T-helper 1 cell treated with Interleukin-12 subunit alpha and Interleukin-12 subunit beta and Interleukin-4 antibody, amounts not matched to agents 30 ng/mL and 1 ng/mL, for 36 hours (primary cell): ENCODE results near the gene EIF1AD. TPM values are rescaled to one million over a fixed set of nuclear protein-coding genes. Genes with fewer than 3 reads are reported as not detected.

Experiments
- intact Hi-C: fragments of 100-400 bp; cut with micrococcal nuclease; formaldehyde crosslinking; loops from one replicate; pipeline ENCODE4 v1.15.1; 2024
- total RNA-seq: library from RNA; stranded (reverse); gene quantifications from 2 replicates; pipeline ENCODE4 v1.2.3, GENCODE V29; 2022

Gene EIF1AD
- total RNA-seq, 1 donor from 2014 or later: 48.8 TPM

DNA sequence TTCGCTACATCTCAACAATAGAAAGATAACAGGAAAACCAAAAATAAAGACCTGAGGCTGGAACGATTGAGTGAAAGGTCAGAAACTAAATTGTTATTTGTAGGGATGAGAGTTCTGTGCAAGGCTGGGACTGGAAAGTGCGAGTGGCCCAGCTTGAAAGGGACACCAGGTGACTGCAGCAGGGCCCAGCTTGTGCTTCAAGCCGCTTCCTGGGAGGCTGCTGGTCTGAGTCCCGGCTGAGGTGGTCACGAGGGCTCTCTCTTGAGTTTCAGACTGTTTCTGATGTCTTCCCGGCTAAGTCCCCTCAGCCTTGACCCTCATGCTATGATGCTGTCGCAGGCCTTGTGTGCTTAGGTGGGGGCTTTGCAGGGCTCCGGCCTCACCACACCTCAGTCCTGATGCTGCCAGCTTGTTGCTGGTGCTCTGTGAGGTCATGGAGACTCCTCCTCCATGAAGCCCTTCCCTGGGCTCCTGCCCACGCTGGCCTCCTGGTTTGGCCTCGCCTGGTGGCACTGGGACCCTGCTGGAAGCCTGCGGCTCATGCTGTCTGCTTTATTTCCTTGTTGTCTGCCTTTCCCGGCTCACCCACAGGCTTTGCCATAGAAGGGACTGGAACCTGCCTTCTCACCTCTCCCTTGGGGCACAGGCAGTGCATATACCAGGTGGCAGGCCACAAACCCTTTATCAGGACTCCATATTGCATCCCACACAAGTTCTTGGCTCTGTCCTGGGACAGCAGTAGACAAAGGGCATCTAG is 4.4 kb upstream of the EIF1AD start:
- intact Hi-C loops: no loop called here

DNA sequence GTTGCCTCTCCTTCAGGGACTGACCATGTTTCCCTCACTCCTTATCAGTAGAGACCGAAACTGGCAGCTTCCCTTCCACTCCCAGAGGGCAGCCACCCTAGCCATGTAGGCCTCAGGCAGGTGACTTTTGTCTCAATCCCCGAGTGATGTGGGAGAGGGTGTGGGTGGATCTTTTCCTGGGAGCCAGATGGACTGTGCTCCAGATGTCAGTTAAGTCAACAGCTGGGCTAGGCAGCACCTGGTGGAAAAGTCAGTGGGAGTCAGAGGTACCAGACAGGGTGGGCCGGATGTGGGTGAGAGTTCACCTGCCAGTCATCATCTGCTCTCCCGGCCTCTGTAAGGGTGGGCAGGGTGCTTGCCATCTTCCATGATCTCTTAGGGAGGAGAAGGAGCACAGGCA is 2.2 kb upstream of the EIF1AD start:
- intact Hi-C loops: no loop called here

DNA sequence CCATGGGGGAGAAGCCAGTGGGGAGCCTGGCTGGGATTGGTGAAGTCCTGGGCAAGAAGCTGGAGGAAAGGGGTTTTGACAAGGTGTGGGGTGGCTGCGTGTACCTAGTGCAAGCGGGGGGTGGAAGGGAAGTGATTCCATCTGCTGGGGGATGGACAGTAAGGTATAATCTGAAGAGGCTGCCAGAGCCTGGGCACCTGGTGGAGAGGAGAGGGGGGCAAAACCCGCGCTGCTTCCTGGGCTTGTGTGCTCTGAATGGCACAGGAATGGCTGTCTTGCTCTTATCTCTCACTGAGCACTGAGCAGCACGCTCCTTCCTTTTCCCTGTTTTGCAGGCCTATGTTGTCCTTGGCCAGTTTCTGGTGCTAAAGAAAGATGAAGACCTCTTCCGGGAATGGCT is 1.3 kb upstream of the EIF1AD start:
- intact Hi-C loops: no loop called here

DNA sequence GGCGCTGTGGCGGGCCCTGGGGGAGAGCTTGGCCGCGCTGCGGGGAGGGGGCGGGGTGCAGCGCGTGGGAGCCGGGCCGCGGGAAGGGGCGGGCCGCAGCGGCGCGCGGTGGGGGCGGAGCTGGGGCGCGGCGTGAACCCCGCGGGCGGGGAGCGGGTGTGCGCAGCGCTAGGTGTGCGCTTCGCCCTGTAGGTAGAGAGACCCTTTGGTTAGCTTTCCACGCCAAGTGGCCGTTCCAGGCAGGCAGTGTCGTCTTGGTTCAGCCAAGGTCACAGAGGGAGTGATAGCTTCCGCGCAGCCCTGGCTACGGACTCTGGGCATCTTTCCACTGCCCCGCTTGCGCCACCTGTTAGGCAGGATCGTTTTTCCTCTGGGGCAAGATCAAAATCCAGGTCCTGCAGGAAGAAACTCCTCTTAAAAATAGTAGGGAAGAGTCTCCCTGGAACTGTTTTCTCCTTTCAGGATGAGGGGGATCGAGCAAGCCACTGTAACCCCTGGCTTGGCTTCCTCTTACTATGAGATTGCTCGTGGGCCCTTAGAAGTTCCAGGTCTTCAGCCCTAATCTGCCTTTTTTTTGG is 780 bp upstream of the EIF1AD start:
- intact Hi-C loops: loop anchor here (1.0 kb wide), 16 partner anchors 13 to 432 kb away; partner anchors contain the start of genes C11orf68, CFL1, DRAP1 and FIBP

DNA sequence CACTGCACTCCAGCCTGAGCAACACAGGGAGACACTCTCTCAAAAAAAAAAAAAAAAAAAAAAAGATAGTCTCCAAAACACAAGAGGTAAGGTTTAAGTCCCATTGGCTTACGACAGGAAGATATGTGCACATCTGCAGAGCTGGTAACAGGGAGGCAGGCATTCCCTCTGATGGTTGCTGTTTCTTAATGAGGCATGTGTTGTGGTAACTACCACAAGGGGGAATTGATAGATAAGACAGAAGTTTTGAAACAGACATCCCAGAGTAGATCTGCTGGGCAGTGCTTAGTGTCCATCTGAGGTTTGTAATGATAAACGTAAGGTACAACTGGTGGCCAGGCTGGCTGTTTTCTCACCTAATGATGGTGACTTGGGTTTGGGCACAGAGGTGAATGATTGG is 4.7 kb downstream of the EIF1AD start:
- intact Hi-C loops: no loop called here

DNA sequence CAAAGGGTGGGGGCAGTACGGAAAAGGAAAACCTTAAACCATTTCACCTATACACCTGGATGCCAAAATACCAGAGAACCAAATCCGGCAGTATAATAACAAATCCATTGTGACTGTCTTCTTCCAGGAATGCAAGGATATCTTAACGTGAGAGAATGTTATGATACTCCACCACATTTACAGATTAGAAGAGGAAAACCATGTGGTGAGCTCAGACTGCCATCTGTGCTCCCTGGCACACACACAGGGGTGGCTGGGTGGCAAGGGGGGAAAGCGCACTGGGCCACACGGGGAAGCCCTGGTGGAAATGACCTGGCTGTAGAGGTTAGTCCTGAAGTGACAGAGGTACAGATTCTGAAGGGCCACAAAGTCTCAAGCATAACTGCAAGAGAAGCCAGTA is 9.9 kb downstream of the EIF1AD start:
- intact Hi-C loops: no loop called here

DNA sequence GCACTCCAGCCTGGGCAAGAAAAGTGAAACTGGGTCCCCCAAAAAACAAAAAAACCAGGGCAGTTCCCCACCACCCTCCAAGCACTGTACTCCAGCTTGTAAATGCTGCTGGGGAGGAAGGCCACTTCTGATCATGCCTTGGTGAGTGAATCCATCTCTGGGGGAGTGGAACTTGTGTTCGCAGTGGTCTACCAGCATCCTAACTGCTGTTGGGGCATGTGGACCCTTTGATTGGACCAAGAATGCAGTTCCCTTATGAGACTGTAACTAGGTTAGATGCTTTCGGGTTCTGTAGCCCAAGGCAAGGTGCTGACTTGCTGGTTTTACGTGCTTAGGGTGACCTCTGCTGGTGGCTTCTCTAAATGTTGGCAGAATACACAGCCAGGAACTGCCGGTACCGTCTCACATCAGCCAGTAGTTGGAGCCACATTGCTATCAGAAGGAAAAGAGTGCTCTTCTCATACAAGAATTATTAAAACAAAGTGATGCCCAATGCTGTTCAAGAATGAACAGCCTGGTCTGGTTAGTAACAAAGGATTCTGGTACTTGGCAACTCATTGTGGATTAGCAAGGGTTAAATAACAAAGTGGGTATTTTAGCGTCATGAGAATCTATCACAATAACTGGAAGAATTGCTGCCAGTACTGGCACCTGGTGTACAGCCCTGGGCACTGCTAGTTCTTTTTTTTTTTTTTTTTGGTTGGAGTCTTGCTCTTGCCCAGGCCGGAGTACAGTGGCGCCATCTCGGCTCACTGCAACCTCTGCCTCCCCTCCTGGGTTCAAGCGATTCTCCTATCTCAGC is 13.0 kb downstream of the EIF1AD start:
- intact Hi-C loops: loop anchor here (1.0 to 5.0 kb wide), 15 partner anchors 13 to 372 kb away; partner anchors contain the start of genes AP5B1, BANF1, C11orf68 and CCDC85B

DNA sequence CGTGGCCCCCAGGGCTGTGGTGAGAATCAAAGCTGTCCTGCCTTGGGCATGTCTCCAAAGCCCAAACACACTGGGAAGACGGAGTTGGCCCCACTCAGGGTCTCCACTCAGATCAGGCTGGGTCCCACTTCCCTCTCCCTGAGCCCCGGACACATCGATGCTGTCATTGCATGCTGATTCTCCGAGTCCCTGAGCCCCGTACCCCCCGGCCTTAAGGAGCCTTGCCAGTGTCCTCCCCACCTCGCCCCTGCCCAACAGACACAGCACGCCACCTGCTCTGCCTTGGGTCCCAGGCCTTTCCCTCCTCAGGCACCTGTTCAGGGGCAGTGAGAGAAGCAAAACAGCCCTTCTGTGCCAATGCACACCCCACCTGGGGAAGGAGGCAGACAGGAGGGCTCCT is 14.6 kb downstream of the EIF1AD start:
- intact Hi-C loops: loop anchor here (5.0 kb wide), 1 partner anchor 370 kb away; the partner anchor contains the start of gene PCNX3

DNA sequence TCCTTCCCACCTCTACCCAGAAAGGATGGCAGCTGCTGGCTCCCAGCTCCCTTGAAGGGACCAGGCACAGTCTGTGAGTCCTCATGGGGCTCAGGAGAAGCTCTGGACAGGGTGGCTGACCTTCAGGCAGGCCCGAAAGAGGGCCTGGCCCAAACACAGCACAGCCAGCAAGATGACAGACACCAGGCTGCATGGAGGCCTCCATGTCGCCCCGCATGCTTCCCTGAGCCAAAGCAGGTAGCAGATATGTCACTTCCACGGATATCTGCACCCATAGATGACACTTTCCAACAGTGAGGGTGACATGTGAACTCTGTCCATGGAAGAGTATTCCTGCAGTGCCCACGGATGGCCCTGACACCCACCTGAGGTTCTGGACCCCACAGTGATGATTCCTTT is 18.4 kb downstream of the EIF1AD start:
- intact Hi-C loops: no loop called here

DNA sequence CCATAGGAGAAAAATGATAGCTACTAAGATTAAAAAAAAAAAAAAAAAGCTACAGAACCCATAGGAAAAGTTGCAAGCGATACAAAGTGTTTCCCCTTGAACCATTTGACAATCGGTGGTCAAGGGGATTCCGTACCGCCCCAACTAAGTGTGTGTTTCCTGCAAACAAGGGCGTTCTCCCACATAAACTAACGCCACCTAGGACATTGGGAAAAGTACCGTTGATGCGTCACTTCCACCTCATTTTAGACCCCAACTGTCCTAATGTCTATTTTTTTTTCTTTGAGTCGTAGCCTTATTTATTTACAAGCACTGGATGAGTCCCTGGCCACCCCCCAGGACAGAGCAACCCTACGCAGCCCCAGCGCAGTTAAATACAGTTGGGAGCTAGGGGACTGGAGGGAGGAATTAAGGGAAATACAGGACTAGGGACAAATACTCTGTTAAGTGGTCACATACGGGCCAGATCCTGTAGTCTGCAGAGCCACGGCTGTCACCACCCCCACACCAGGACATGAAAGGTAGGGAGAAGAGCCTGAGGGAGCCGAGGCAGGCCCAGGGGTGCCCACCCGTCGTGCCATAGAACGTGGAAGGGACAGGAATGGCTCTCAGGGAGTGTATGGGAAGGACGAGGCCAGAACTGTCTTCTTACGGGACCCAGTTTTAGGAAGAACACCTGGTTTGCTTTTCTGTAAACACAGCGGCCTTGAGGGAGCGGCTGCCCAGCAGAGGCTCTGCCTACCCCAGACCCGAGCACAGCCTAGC is 19.0 kb downstream of the EIF1AD start:
- intact Hi-C loops: no loop called here

DNA sequence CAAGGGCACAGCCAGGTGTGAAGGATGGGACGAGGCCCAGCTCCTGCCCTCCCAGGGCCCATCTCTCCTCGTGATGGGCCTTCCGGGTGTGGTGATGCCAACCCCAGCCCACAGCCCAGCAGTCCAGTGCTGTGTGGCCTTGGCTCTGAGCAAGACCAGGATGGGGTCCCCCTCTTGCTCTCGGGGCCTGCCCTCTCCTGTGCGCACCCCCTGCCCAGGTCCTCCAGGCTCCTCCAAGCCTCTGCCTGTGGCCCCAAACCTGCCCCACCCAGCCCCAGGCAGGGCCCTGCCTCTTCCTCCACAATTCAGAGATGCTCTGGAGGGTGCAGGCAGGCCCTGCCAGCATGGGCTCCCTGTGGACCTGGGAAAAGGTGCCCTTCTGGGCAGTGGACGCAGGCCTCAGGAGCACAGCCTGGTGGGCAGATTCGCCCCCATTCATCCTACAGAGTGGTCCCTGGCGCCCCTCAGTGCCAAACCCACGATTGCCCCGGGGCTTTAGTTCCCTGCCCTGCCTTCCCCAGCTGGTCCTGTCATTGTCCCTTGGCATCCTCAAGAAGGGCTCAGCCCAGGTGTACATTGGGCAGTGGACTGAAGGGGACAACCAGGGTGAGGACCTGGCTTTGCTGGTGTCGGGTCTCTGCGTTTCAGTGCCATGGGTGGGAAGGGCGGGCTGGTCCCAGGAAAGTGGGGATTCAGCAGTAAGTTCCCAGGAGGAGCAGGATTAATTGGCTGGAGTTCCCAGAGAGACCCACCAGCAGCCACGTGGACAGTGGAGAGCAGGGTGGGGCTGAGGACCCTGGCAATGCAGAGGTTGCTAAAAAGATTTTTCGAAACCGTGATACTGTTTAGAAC is 19.8 kb downstream of the EIF1AD start:
- intact Hi-C loops: no loop called here

DNA sequence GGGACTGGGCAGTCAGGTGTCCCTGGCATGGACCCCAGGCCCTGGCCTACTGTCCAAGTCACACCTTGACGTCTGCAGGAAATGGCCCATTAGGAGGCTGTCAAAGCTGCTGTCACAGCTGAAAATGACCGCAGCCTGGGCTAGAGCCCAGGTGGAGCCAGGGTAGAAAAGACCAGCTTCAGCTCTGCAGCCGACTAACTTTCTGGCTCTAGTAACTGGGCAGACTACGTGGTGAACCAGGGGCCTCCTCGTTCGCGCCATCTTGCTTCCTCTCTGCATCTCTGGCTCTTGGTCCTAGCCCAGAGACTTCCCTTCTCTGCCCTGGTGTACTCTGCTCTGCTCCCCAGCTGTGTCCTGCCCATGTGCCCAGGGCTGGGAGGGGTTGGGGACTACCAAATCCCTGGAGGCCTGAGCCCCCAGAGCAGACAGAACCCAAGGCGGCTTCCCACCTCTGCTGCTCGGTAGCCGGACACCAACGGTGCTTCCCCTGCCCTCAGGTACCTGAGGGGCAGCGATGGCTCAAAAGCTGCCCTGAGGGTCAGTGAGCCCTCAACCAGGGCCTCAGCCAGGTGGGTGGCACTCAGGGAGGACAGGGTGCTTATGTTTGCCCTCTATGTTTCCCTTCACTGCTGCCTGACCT is 20.7 kb downstream of the EIF1AD start:
- intact Hi-C loops: no loop called here

DNA sequence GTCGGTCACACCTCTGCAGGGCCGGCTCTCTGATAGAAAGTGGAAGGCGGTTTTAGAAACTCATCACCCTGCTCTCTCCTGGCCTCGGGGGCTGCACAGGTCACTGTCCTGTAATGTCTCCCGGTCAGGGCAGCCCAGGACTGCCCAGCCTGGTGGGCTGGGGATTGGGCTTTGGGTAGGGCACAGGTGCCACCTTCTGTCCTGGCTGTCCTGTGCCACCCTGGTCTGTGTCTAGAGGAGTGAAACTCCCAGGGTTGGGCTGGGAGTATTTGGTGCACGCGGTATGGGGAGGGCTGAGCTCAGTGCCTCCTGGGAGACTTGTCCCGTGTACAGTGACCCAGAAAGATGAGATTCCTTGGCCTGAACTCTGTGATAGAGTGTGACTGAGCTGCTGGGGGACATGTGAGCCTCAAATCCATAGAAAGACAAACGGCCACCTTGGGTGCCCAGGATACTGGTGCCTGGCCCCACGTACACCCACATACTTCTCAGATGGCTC is 22.6 kb downstream of the EIF1AD start:
- intact Hi-C loops: no loop called here

DNA sequence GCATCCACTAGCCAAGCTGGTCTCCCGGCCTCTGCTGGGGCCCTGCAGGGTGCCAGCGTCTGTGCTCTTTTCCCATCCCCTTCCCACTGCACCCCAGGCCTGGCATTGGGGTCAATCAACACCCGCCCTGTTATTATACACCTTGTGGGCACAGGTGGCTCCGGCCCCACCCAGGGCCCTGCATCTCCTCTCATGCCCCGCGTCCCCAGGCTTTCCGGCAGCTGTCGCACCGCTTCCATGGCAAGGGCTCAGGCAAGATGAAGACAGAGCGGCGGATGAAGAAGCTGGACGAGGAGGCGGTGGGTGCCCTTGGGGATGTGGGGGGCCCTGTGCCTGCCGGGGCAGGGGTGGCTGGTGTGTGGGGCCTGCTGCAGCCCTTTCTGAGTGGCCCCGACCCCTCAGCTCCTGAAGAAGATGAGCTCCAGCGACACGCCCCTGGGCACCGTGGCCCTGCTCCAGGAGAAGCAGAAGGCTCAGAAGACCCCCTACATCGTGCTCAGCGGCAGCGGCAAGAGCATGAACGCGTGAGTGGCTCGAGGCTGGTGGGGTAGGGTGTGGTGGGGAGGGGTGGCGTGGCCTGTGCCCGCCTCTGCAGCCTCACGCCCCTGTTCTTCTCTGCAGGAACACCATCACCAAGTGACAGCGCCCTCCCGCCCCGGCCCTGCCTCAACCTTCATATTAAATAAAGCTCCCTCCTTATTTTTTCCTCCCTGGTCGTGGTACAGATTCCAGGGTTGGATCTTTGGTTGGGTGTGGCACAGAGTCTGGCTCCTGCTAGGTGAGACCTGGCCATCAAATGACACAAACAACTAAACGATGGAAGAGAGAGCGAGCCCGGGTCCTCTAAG is 23.3 kb downstream of the EIF1AD start:
- intact Hi-C loops: no loop called here

DNA sequence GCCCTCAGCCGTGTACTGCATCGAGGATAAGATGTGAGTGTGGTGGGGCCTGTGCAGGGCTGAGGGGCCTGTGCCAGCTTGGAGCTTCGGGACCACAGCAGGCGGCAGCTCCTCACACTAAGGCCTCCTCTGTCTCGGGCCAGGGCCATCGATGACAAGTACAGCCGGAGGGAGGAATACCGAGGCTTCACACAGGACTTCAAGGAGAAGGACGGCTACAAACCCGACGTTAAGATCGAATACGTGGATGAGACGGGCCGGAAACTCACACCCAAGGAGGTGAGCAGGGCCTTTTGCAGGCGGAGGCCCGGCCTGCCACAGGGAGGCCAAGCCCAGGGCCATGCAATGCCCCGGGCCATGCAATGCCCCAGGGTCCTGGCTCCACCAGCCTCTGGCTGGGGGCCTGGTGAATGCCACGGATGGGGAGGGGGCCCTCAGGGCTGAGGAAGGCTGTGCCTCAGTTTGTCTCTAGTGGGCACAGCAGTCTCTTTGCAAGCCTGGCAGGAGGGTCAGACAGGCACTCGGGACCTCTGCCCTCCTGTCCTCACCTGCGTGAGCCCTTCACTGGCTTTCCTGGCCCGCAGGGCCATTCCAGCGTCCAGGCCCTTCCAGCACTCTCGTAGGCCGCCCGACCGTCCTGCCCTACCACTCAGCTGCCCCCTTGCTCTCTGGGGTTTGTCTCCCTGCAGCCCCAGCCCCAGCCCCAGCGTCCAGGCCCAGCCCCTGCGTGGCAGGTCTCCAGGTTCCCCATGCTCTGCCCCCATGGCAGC is 24.2 kb downstream of the EIF1AD start:
- intact Hi-C loops: no loop called here

DNA sequence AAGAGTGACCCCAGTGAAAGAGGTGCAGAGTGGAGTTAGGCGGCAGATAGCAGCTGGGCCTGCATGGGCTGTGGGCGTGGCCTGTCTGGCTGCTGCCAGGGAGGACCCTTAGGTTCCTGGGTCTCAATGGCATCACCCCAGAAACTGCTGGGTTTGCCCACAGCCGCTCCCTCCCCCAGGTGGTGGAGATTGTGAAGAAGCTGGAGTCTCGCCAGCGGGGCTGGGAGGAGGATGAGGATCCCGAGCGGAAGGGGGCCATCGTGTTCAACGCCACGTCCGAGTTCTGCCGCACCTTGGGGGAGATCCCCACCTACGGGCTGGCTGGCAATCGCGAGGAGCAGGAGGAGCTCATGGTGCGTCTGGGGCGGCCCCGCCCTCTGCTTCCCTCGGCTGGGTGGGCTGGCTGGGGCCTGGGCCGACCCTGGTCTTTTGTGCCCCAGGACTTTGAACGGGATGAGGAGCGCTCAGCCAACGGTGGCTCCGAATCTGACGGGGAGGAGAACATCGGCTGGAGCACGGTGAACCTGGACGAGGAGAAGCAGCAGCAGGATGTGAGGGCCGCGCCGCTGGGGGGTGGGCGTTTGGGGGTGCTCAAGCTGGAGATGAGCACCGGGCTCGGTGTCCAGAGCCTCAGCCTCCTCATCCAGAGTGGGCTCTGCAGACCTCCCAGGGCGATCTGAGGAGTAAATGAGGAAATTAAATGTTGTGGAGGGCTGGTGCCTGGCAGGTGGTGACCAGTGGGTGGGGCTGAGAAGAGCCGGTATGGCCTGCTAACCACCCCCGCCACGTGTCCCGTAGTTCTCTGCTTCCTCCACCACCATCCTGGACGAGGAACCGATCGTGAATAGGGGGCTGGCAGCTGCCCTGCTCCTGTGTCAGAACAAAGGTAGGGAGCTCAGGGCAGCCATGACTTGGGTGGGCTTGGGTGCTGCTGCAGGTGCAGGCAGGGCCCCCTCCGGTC is 25.5 kb downstream of the EIF1AD start:
- intact Hi-C loops: no loop called here

DNA sequence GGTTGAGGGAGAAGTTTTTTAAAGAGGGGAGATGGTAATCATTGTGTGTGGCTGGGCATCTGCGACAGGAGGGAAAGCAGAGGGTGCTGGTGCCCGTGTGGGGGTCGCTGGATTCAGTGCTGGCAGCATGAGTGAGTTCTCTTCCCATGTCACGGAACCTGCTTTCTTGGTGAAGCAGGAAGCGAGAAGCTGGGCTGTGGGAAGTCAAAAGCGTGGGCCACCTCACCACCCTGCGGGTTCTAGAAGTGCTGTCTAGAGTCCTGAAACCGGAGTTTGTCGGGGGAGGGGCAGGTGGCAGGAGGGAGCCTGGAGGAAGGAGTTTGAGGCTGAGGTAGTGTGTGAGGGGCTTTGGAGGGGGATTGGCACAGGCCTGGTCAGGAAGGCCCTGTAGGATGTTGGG is 26.2 kb downstream of the EIF1AD start:
- intact Hi-C loops: no loop called here
